Measurements from ENCODE around the gene AQP12B.
"Not testable (repeated sequence)": the region's sequence is repeated elsewhere in the genome, so short reads cannot be mapped to it uniquely, and the experiment has no call there.

Gene AQP12B

DNA sequence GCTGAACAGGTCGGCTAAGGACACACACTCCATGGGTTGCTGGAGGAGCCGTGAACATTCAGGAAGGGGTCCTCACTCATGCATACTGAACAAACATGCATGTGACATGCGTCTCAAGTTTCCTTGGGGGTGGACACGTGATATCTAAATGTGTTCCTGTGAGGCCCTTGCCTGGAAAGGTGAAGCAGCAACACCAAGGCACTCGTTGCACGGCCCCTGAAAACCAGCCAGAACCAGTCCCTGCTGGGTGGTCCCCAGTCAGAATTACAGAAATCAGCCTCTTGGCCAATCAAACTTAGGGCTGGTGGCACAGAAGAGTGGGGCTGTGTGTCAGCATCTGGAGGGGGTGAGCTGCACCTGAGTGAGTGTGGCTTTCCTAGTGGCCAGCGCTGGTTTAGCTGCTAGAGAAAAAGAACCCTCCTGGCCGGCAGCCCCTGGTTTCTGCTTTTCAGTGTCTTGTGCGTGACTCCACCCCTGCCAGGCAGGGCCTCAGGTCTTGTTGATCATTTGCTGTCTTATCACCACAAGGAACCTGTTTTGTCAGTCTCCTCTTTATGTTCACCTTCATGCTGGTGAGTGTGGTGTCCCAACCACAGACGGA lies 3.2 kb upstream of the AQP12B start:
- no peak for DNase-seq

DNA sequence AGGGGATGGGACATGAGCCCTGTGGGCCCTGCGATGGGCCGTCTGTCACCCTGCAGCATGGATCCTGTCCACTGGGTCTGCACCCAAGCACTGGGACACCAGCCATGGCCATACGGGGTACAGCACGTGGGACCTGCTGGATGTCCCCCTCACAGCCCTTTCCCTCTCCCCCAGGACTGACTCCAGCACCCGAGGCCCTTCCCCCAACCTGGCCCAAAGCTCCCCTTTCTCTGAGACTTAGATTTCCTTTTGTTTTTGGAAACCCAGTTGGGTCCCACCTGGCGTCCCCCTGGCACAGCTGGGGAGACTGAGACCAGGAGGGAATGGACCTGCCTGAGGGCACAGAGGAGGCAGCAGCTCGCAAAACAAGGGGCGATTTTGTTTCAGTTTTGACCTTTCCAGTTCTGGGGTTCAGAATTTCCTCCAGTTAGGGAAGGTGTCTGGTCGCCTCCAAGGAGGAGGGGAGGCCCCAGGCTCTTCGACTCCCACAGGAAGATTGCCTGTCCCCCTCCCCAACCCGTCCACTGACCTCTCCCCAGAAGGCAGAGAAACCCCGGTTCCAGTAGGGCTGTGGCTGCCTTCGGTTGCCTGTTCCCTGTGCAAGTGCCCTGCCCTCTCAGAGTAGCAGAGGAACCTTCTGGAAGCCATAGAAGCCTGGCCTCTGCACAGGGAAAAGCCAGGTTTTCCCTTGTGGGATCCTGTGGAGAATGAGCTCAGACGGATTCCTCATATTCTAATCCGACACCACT lies 1.5 kb upstream of the AQP12B start:
- DNase-seq, result not testable (repeated sequence)

DNA sequence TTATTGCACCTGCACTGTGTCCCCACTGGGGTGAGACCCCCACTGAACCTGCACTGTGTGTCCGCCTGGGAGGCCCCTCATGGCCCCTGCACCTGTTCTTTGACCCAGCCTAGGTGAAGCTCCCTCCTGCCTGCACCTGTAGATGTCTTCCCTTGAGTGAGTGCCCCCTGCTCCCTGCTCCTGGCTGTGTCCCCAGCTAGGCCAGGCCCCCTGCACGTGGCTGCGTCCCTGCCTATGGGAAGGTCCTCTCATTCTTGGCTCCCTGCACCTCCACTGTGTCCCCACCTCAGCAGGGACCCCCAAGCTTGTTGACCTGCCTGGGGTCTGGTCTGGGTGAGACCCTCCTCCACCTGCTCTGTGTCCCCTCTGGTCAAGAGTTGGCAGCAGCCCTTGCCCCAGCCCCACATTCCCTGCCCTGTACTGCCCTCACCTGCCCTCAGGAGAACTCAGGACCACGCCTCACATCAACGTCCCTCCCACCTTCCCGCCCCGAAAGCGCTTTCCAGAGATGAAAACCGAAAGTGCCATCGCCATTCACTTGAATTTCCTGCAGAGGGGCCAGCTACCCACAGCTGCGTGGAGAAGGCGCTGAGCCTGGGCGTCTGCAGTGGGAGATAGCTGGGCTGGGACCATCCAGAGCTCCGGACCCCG lies 769 bp upstream of the AQP12B start:
- not testable (repeated sequence) for DNase-seq

- DNase-seq, result not testable (repeated sequence)
Observed at GRCh38 chr2:240680185-240680584, 2.5 kb downstream of the AQP12B start.

DNA sequence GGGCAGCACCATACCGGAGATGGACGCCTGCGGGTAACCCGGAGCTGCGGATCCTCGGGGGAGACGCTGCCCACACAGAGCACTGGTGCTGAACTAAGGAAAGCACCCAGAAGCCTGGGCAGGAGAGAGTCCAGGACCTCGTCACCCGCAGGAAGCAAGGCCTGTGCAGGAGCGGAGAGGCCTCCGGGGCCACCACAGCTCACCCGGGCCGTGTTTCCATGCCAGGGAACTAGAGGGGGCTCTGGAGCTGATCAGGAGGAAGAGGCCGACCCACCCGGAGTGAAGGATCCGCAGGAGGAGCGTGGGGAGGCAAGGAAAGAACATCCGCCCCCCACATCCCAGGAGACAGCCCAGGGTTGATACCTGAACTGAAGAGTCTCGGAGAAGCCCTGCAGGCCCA lies 3.8 kb downstream of the AQP12B start:
- not testable (repeated sequence) for DNase-seq

DNA sequence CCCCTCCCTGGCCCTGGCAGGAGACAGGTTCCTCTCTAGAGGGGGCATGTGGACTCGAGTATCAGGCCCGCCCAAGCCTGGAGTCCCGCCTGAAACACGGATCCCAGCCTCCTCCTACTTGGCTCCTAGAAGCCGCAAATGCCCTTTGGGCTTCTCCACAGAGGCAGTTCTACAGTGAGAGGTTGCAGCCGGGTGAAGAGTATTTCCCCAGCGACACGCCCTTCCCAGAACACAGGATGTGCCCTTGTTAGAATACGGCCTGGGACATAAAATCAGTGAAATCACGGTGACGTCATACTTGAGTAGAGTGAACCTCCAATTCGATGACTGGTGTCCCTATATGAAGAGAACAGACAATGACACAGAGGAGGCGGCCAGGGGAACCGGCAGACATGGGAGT lies 4.6 kb downstream of the AQP12B start:
- DNase-seq, result not testable (repeated sequence)

DNA sequence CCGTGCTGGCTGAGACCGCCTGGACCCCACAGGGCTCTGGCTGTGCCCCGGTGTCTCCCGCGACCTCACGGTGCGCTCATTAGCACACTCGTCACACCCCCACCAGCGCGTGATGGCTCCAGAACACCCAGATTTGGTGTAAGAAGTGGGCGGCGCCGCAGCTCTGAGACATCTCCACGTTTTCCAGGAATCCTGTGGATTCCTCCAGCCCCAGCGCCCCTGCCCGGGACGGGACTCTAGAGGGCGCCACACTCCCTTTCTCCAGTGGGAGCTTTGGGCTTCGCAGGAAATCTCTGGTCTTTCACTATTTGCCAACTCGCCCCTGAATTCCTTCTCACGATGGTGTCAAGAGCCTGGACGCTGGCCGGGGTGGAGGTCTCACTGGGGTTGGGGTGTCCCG lies 7.3 kb downstream of the AQP12B start:
- not testable (repeated sequence) for DNase-seq

GRCh38 chr2:240674461-240675184 lies 8.1 kb downstream of the AQP12B start:
- DNase-seq, result not testable (repeated sequence)

GRCh38 chr2:240672701-240673190 lies 9.9 kb downstream of the AQP12B start:
- no peak for DNase-seq

- no peak for DNase-seq
Observed at GRCh38 chr2:240672076-240672700, 10.5 kb downstream of the AQP12B start.

DNA sequence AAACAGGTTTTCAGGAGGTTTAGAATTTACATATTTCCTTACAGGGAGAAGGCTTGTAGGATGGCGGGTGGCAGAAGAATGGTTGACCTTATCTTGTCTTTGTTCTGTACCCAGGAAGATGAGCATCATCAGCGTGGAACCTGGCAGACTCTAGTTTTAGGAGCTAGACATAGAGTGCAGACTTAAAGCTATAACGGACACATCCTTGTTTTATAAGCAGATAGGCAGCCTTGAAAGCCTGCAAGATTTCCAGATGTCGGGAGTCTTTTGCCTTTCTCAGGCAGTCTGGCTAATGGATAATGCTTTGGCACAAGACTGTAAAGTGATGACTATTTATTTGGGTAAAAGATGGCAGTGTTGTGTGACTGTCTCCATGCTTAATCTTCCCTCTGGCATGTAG lies 11.7 kb downstream of the AQP12B start:
- DNase-seq, result no peak

- no peak for DNase-seq
Observed at GRCh38 chr2:240670402-240670801, 12.3 kb downstream of the AQP12B start.

- DNase-seq, result no peak
Observed at GRCh38 chr2:240664622-240665021, 18.1 kb downstream of the AQP12B start.

- no peak for DNase-seq
Observed at GRCh38 chr2:240663546-240664190, 19.0 kb downstream of the AQP12B start.

- no peak for DNase-seq
Observed at GRCh38 chr2:240662681-240663080, 20.0 kb downstream of the AQP12B start.

DNA sequence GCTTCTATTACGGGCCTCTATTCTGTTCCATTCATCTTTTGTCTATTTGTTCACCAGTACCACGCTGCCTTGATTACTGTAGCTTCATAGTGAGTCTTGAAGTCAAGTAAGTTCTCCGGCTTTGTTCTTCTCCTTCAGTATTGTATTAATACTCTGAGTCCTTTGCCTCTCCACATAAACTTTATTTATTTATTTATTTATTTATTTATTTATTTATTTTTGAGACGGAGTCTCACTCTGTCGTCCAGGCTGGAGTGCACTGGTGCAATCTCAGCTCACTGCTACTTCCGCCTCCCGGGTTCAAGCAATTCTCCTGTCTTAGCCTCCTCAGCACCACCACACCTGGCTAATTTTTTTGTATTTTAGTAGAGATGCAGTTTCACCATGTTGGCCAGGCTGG lies 22.8 kb downstream of the AQP12B start:
- DNase-seq, result not testable (repeated sequence)

GRCh38 chr2:240655931-240656886 lies 26.5 kb downstream of the AQP12B start:
- DNase-seq, result no peak

DNA sequence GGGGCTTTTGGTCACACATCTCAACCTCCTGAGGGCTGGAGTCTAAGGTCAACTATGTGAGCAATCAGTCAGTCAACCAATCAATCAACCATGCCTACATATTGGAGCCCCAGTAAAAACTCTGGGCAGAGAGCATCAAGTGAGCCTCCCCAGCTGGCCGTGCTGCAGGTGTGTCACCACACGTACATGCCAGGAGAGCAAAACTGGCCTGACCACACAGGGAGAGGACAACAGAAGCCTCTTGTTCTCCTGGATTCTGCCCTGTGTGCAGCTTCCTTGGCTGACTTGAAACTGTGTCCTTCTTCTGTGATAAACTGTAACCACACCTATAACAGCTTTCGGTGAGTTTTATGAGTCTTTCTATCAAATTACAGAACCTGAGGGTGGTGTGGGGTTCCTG lies 31.5 kb downstream of the AQP12B start:
- no peak for DNase-seq

- DNase-seq, result no peak
Observed at GRCh38 chr2:240650254-240650965, 32.3 kb downstream of the AQP12B start.

All from hypothalamus (tissue), 51 donors.